MCF 10A (cell line): ENCODE data around the gene BCL11A. TPM values are rescaled to one million over a fixed set of nuclear protein-coding genes. Genes with fewer than 3 reads are reported as not detected.

Experiments
- BruUV-seq: library from RNA; stranded (reverse); fragments of 400-500 nt; replicated peaks from 2 replicates; lab custom pipeline; 2021; lab: Mats Ljungman, UMichigan
- CTCF ChIA-PET: fragments of 300-600 bp; sonication (Branson Sonifier 250); formaldehyde crosslinking; extraction: SDS; loops from one replicate; lab custom pipeline; 2021; ENCODE audit warnings: antibody characterized with exemption, inconsistent platforms; lab: Yijun Ruan, JAX
- POLR2A ChIA-PET: fragments of 300-600, 350-650 bp; sonication (Branson Sonifier 250); formaldehyde crosslinking; extraction: SDS; loops from one replicate; lab custom pipeline; 2020; ENCODE audit warnings: antibody characterized with exemption, inconsistent platforms; lab: Yijun Ruan, JAX
- DNase-seq: peaks from one replicate; pipeline ENCODE4 v3.0.0-alpha.2; 2018; ENCODE audit not compliant: unreplicated experiment
- H3K27ac Mint-ChIP-seq: one replicate; pipeline ENCODE4 v1.8.0; 2022; ENCODE audit warnings: mild to moderate bottlenecking, low read depth, mixed read lengths; ENCODE audit not compliant: unreplicated experiment
- H3K27me3 Mint-ChIP-seq: one replicate; pipeline ENCODE4 v1.8.0; 2022; ENCODE audit warnings: mixed read lengths; ENCODE audit not compliant: insufficient read depth, unreplicated experiment
- H3K36me3 Mint-ChIP-seq: one replicate; pipeline ENCODE4 v1.8.0; 2022; ENCODE audit warnings: mild to moderate bottlenecking, moderate library complexity, mixed read lengths; ENCODE audit not compliant: insufficient read depth, unreplicated experiment
- H3K4me1 Mint-ChIP-seq: one replicate; pipeline ENCODE4 v1.8.0; 2022; ENCODE audit warnings: mixed read lengths; ENCODE audit not compliant: insufficient read depth, unreplicated experiment
- H3K4me3 Mint-ChIP-seq: one replicate; pipeline ENCODE4 v1.8.0; 2022; ENCODE audit warnings: mild to moderate bottlenecking, moderate library complexity, mixed read lengths; ENCODE audit not compliant: unreplicated experiment
- H3K9me3 Mint-ChIP-seq: one replicate; pipeline ENCODE4 v1.8.0; 2022; ENCODE audit warnings: mixed read lengths; ENCODE audit not compliant: unreplicated experiment
- intact Hi-C: fragments of 100-400 bp; cut with micrococcal nuclease; formaldehyde crosslinking; loops from 2 replicates; pipeline ENCODE4 v1.14.1; 2022
- total RNA-seq: library from RNA; stranded (reverse); gene quantifications from 2 replicates; pipeline ENCODE4 v1.2.3, GENCODE V29; 2022
- TF ChIP-seq, protein P1 (sequence below): fragments of 200-600 bp; IDR thresholded peaks from one replicate; pipeline ENCODE4 v1.8.0; 2022; ENCODE audit warnings: antibody characterized with exemption, mild to moderate bottlenecking; ENCODE audit not compliant: unreplicated experiment

Gene BCL11A
- total RNA-seq, 1 experiment from 2014 or later: 5.3 TPM

DNA sequence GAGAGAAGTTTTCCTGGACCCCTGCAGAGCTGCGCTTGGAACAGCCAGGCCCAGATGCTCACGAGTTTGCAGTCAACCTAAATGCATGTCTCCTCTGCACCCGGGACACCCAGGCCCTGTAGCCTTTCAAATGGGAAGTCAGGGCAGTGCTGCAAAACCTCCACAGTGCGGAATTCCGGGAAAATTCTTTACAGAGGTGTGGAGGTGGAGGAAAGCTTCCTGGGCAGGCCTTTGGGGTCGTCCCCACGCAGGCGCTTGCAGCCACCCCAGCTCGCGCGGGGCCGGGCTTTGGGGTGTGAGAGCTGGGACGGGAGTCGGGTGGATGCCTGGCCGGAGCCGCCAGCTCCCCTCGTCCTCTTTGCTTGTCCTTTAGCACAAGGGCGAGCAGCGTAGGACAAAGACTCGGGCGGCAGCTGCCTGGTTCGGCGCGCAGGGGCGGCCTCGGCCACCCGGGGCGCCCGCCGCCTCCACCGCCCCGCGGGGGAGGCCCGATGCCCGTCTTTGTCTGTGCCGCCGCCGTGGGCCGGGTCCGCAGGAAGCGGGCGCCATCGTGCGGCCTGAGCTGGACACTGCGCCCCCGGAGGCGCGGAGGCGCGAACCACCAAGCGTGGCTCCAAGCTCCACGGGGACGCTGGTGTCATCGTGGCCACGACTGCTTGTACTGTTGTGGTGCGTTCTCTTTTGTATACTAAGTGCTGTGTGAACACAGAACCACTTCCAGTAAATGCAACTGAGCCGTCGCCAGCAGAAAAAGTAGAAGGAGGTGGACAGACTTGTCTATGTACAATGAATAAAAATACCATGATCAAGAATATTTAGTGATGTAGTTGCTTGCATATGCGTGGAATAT, 28.2 kb upstream of the BCL11A start:
- peaks cover 9% of the 10 kb centered on the region for H3K4me1 Mint-ChIP-seq
- peak overlapping the region; percentile 61 for H3K4me3 Mint-ChIP-seq
- H3K27ac Mint-ChIP-seq: no peak overlapping the region
- no peaks in the 10 kb centered on the region for H3K36me3 Mint-ChIP-seq
- CTCF ChIA-PET: interaction anchor here (0.5 to 5.1 kb wide), 46 partner anchors 8 to 1818 kb away, joined by 3 to 62 read pairs (median 4); no protein-coding TSS in a partner anchor
- DNase-seq: peak; percentile 56
- TF ChIP-seq, protein P1, sequence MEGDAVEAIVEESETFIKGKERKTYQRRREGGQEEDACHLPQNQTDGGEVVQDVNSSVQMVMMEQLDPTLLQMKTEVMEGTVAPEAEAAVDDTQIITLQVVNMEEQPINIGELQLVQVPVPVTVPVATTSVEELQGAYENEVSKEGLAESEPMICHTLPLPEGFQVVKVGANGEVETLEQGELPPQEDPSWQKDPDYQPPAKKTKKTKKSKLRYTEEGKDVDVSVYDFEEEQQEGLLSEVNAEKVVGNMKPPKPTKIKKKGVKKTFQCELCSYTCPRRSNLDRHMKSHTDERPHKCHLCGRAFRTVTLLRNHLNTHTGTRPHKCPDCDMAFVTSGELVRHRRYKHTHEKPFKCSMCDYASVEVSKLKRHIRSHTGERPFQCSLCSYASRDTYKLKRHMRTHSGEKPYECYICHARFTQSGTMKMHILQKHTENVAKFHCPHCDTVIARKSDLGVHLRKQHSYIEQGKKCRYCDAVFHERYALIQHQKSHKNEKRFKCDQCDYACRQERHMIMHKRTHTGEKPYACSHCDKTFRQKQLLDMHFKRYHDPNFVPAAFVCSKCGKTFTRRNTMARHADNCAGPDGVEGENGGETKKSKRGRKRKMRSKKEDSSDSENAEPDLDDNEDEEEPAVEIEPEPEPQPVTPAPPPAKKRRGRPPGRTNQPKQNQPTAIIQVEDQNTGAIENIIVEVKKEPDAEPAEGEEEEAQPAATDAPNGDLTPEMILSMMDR: peak; percentile 94
- POLR2A ChIA-PET: interaction anchor here (0.6 to 1.2 kb wide), 5 partner anchors 12 to 30 kb away, joined by 3 to 4 read pairs (median 3); partner anchors contain the start of gene BCL11A
- BruUV-seq: no TSS peak
- H3K27me3 Mint-ChIP-seq: no peaks in the 10 kb centered on the region
- intact Hi-C loops: loop anchor here (1.0 kb wide), 1 partner anchor 20 kb away; no protein-coding TSS in a partner anchor
- no peaks in the 10 kb centered on the region for H3K9me3 Mint-ChIP-seq

DNA sequence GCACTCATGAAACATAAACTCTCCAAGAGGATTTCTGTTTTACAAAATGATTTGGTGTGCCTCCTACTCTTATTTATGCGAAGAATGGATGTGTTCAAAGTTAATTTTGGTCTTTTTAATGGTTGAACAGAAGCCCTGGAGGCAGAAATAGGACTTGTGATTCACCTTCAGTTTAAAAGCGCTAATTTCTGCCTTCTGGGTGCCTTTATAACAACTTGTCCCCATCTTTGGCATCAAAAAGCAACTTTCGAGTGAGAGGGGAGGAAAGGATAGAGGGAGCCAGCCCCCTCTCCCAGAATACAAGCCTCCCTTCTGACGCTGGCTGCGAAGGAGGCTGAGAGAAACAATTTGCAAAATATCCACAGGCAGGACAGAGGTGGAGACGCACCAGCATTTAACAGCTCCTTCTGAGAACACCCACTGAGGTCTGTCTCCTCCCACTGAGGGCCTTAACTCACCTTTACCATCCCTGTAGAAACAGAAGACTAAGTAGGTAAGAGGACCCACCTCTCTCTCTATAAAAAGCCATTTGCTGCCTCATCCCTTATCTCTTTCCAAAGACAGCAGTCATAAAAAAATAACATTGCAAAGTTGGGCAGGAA, 24.3 kb upstream of the BCL11A start:
- TF ChIP-seq, protein P1: no peak
- H3K27me3 Mint-ChIP-seq: no peaks in the 10 kb centered on the region
- no peak for DNase-seq
- H3K4me3 Mint-ChIP-seq: no peak overlapping the region
- H3K9me3 Mint-ChIP-seq: no peaks in the 10 kb centered on the region
- H3K4me1 Mint-ChIP-seq: no peaks in the 10 kb centered on the region
- no TSS peak for BruUV-seq
- no peak overlapping the region for H3K27ac Mint-ChIP-seq
- intact Hi-C loops: no loop called here
- POLR2A ChIA-PET: no interaction called here
- CTCF ChIA-PET: interaction anchor here (2.6 kb wide), 1 partner anchor 18 kb away, joined by 11 read pairs; no protein-coding TSS in a partner anchor
- no peaks in the 10 kb centered on the region for H3K36me3 Mint-ChIP-seq

DNA sequence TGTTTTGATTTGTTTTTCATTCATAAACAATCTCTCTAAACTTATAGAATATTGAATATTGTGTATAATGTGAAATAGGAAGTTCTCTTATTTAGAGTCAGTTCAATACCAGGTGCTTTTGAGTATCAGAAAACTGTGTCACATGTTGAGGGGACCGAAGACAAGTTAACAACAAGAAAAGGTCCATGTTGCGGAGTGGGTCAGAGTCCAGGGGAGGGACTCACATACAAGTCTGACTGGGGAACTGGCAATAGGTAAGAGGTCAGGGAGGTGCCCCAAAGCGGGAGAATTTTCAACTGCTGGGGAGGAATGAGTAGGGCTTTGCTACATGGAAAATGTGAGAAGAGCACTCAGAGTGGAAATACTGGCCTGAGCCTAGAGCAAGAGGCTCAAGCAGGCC, 19.8 kb upstream of the BCL11A start:
- Mint-ChIP-seq H3K4me1 (no peaks in the 10 kb centered on the region), H3K36me3 (no peaks in the 10 kb centered on the region), H3K27ac (no peak overlapping the region), H3K4me3 (no peak overlapping the region), H3K27me3 (peaks cover 12% of the 10 kb centered on the region), H3K9me3 (no peaks in the 10 kb centered on the region)
- intact Hi-C loops: no loop called here
- TF ChIP-seq, protein P1: no peak
- ChIA-PET CTCF (interaction anchor here (0.7 to 1.0 kb wide), 2 partner anchors 8 to 16 kb away, joined by 3 read pairs; no protein-coding TSS in a partner anchor), POLR2A (no interaction called here)
- no TSS peak for BruUV-seq
- no peak for DNase-seq

DNA sequence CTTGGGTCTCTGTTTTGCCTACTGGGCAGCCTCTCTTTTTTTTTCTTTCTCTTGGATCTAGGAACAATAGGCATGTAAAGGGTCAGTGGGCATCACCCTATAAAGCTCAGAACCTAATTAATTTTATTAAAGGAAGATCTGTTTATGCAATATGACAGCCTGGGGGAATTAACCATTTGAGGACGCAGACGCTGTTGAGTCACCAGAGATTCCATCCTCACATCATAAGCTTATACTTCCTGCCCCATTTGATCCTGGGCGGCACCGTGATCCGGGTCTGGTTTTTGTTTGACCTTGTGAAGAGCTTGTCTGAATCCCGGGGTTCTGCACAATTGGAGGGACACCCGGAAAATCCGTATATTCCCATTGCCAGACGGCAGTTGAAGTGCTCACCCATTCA, 16.8 kb upstream of the BCL11A start:
- no peak for DNase-seq
- no TSS peak for BruUV-seq
- TF ChIP-seq, protein P1: no peak
- Mint-ChIP-seq H3K27ac (no peak overlapping the region), H3K9me3 (no peaks in the 10 kb centered on the region), H3K4me1 (no peaks in the 10 kb centered on the region), H3K4me3 (no peak overlapping the region), H3K27me3 (peaks cover 12% of the 10 kb centered on the region), H3K36me3 (no peaks in the 10 kb centered on the region)
- intact Hi-C loops: no loop called here
- ChIA-PET POLR2A (no interaction called here), CTCF (interaction anchor here (0.5 to 8.4 kb wide), 6 partner anchors 9 to 1841 kb away, joined by 3 to 51 read pairs (median 5); no protein-coding TSS in a partner anchor)
